DND-41 (cell line): ENCODE results near the gene YWHAQ.

Source experiments
- ATAC-seq: fragments of 200-7000 bp; cut with Tn5 transposase; 3 replicates; pipeline ENCODE4 v1.9.1; 2021; ENCODE audit warnings: low read depth; ENCODE audit not compliant: insufficient read depth
- DNase-seq: peaks from one replicate; pipeline ENCODE4 v3.0.0-alpha.2; 2020
- H2AFZ ChIP-seq: 2 replicates; pipeline ENCODE4 v1.6.0; 2012; ENCODE audit warnings: low read depth, low read length
- H3K27ac ChIP-seq: 2 replicates; pipeline ENCODE4 v1.5.1; 2012; ENCODE audit warnings: low read length, inconsistent platforms
- H3K27me3 ChIP-seq: fragments of 200-600 bp; sonication (generic); 2 replicates; pipeline ENCODE4 v1.6.0; 2012; ENCODE audit warnings: low read length, mild to moderate bottlenecking, inconsistent platforms; ENCODE audit not compliant: insufficient read depth, poor library complexity
- H3K36me3 ChIP-seq: 2 replicates; pipeline ENCODE4 v1.5.1; 2012; ENCODE audit warnings: low read length, inconsistent platforms; ENCODE audit not compliant: insufficient read depth
- H3K4me1 ChIP-seq: 2 replicates; pipeline ENCODE4 v1.5.1; 2012; ENCODE audit warnings: mild to moderate bottlenecking, low read length; ENCODE audit not compliant: insufficient read depth
- H3K4me2 ChIP-seq: 2 replicates; pipeline ENCODE4 v1.6.0; 2012; ENCODE audit warnings: mild to moderate bottlenecking, moderate library complexity, low read length, inconsistent platforms; ENCODE audit not compliant: insufficient read depth
- H3K4me3 ChIP-seq, 2 experiments: fragments of 200-600 bp in 1 of 2; shearing (Covaris generic) in 1 of 2; 2 replicates each; pipeline ENCODE4 v1.5.1; 2012 to 2016; ENCODE audit warnings: inconsistent platforms in 2 of 2, low read length in 2 of 2, mild to moderate bottlenecking in 2 of 2, low read depth in 1 of 2, moderate library complexity in 1 of 2
- H3K79me2 ChIP-seq: 2 replicates; pipeline ENCODE4 v1.6.0; 2012; ENCODE audit warnings: low read length, inconsistent platforms; ENCODE audit not compliant: insufficient read depth
- H3K9ac ChIP-seq: 2 replicates; pipeline ENCODE4 v1.6.0; 2012; ENCODE audit warnings: low read depth, mild to moderate bottlenecking, inconsistent platforms, low read length, moderate library complexity
- H3K9me3 ChIP-seq: 2 replicates; pipeline ENCODE4 v1.5.1; 2012; ENCODE audit warnings: low read length, moderate library complexity, mild to moderate bottlenecking, inconsistent platforms; ENCODE audit not compliant: insufficient read depth, severe bottlenecking
- H4K20me1 ChIP-seq: 2 replicates; pipeline ENCODE4 v1.6.0; 2012; ENCODE audit warnings: low read length; ENCODE audit not compliant: insufficient read depth
- EZH2 ChIP-seq: IDR thresholded peaks from 3 replicates; pipeline ENCODE4 v1.6.1; 2012; ENCODE audit warnings: borderline replicate concordance, low read depth, mild to moderate bottlenecking, moderate library complexity, low read length, inconsistent platforms; ENCODE audit not compliant: severe bottlenecking
- TF ChIP-seq, protein P1 (sequence below): IDR thresholded peaks from 2 replicates; pipeline ENCODE4 v1.5.1; 2012; ENCODE audit warnings: borderline replicate concordance, low read length, moderate library complexity, mild to moderate bottlenecking; ENCODE audit not compliant: poor library complexity, severe bottlenecking; ENCODE audit errors: extremely low read depth

YWHAQ gene

DNA sequence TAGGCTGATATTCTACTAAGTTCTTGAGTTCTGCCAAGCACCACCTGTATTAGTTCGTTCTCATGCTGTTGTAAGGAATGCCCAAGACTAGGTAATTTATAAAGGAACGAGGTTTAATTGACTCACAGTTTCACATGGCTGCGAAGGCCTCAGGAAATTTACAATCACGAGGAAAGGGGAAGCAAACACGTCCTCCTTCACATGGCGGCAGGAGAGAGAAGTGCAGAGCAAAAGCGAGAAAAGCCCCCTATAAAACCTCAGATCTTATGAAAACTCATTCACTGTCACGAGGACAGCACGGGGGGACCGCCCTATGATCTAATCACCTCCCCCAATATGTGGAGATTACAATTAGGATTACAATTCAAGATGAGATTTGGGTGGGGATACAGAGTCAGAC, 47.7 kb upstream of the YWHAQ start:
- Histone ChIP-seq H3K27ac (no peak overlapping the region), H3K79me2 (no peaks in the 10 kb centered on the region), H3K4me2 (no peak overlapping the region), H2AFZ (no peak overlapping the region), H4K20me1 (no peaks in the 10 kb centered on the region), H3K4me1 (peaks cover 10% of the 10 kb centered on the region), H3K36me3 (no peaks in the 10 kb centered on the region), H3K9me3 (no peaks in the 10 kb centered on the region), H3K27me3 (no peaks in the 10 kb centered on the region), H3K9ac (no peak overlapping the region), H3K4me3 (no peak overlapping the region)
- no peak for DNase-seq
- no peak for ATAC-seq
- TF ChIP-seq EZH2 = no peak
- TF ChIP-seq, protein P1, sequence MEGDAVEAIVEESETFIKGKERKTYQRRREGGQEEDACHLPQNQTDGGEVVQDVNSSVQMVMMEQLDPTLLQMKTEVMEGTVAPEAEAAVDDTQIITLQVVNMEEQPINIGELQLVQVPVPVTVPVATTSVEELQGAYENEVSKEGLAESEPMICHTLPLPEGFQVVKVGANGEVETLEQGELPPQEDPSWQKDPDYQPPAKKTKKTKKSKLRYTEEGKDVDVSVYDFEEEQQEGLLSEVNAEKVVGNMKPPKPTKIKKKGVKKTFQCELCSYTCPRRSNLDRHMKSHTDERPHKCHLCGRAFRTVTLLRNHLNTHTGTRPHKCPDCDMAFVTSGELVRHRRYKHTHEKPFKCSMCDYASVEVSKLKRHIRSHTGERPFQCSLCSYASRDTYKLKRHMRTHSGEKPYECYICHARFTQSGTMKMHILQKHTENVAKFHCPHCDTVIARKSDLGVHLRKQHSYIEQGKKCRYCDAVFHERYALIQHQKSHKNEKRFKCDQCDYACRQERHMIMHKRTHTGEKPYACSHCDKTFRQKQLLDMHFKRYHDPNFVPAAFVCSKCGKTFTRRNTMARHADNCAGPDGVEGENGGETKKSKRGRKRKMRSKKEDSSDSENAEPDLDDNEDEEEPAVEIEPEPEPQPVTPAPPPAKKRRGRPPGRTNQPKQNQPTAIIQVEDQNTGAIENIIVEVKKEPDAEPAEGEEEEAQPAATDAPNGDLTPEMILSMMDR = no peak

DNA sequence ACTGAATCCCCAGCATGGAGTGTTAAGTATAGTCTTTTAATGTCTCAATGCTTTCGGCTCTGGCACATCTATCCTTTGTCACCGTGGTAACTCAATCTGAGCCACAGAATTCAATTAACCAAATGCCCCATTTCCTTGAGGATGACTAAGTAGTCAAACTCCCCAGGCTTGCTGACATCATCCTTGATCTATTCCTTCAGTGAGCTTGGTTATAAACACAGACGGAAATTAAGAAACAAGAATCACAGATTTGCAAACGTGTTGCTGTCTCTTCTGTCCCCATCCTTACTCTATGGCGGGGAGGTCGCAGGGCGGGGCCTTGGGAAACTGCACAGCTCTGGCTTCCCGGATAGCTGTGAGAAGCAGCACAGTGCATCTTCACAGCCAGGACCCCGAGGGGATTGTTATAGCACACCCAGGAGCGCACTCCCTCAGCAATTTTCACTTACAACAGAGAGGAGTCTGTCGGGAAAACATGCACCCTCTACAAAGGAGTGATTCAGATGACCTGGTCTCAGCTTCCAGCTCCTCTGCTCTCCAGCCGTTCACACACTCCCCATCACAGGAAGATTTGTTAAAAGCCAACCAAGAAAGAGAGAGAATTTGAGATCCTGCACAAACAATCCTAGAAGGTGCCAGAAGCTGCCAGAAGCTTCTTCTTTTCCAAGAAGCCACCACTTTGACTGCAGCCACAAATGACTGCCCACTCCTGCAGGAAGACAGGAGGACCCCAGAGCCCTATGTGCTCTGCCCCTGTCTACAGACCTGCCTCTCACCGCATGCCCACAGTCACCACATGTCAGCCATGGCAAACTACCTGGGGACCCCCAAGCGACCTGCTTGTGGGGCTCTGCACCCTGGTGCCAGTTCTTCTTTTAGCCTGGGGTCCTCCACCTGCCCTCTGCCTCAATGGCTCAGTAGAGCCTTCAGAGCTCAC, 44.9 kb upstream of the YWHAQ start:
- H3K4me2 ChIP-seq = no peak overlapping the region
- DNase-seq (no peak), ATAC-seq (no peak)
- H3K9ac ChIP-seq = no peak overlapping the region
- H3K27ac ChIP-seq = no peak overlapping the region
- H4K20me1 ChIP-seq = no peaks in the 10 kb centered on the region
- no peaks in the 10 kb centered on the region for H3K9me3 ChIP-seq
- H3K27me3 ChIP-seq = no peaks in the 10 kb centered on the region
- no peak overlapping the region for H3K4me3 ChIP-seq
- TF ChIP-seq, protein P1 = no peak
- TF ChIP-seq EZH2 = no peak
- no peak overlapping the region for H2AFZ ChIP-seq
- H3K79me2 ChIP-seq = no peaks in the 10 kb centered on the region
- H3K36me3 ChIP-seq = no peaks in the 10 kb centered on the region
- peaks cover under 1% of the 10 kb centered on the region; the same call in 1 of the 2 replicates for H3K4me1 ChIP-seq

DNA sequence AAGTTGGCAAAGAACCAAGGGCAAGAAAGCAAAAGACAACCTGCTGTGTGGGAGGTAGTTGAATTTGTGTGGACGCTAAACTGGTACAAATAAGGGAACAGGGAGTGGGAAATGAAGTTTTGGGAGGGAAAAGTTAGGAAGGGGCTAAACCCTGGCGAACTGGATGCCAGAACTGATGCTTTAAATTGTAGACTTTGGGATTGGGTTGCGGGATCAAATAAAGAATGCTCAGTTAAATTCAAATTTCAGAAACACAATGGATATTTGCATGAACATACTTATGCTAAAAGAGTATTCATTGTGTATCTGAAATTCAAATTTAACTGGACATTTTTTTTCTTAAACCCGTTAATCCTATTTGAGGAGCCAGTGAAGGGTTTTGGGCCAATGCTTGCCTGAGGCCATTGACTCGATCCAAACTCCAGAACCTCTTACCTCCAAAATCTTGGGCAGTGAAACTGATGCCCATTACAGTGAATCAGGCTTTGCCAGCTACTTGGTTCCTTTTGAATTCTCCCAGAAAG, 44.2 kb upstream of the YWHAQ start:
- no peak overlapping the region for H3K4me3 ChIP-seq
- no peaks in the 10 kb centered on the region for H3K36me3 ChIP-seq
- H3K79me2 ChIP-seq = no peaks in the 10 kb centered on the region
- no peaks in the 10 kb centered on the region for H3K9me3 ChIP-seq
- H3K27ac ChIP-seq = no peak overlapping the region
- H2AFZ ChIP-seq = no peak overlapping the region
- H4K20me1 ChIP-seq = no peaks in the 10 kb centered on the region
- H3K4me2 ChIP-seq = no peak overlapping the region
- ATAC-seq (no peak), DNase-seq (no peak)
- H3K27me3 ChIP-seq = no peaks in the 10 kb centered on the region
- no peak overlapping the region for H3K9ac ChIP-seq
- TF ChIP-seq, protein P1 = no peak
- TF ChIP-seq EZH2 = no peak
- no peaks in the 10 kb centered on the region for H3K4me1 ChIP-seq
